IgD-negative memory B cell (primary cell): ENCODE results near the gene ZNF547. TPM values are rescaled to one million over a fixed set of nuclear protein-coding genes. Genes with fewer than 3 reads are reported as not detected.
A peak's percentile ranks its signal among the peaks of the same experiment; 100 is the strongest.

Source experiments
- H3K27ac Mint-ChIP-seq, 3 donors: one replicate each; pipeline ENCODE4 v1.8.0; 2020 to 2022; ENCODE audit warnings: mild to moderate bottlenecking in 3 of 3, mixed read lengths in 3 of 3, moderate library complexity in 1 of 3
- H3K27me3 Mint-ChIP-seq: one replicate; pipeline ENCODE4 v1.8.0; 2021; ENCODE audit warnings: mixed read lengths
- H3K36me3 Mint-ChIP-seq: one replicate; pipeline ENCODE4 v1.8.0; 2020; ENCODE audit warnings: mild to moderate bottlenecking, mixed read lengths
- H3K4me1 Mint-ChIP-seq, 3 donors: one replicate each; pipeline ENCODE4 v1.8.0; 2020 to 2022; ENCODE audit warnings: mixed read lengths in 3 of 3, mild to moderate bottlenecking in 1 of 3
- H3K4me3 Mint-ChIP-seq, 4 donors: one replicate each; pipeline ENCODE4 v1.8.0; 2020 to 2022; ENCODE audit warnings: mild to moderate bottlenecking in 4 of 4, mixed read lengths in 4 of 4, moderate library complexity in 3 of 4
- H3K9me3 Mint-ChIP-seq, 3 donors: one replicate each; pipeline ENCODE4 v1.8.0; 2020 to 2021; ENCODE audit warnings: mixed read lengths in 3 of 3, mild to moderate bottlenecking in 1 of 3
- polyA plus RNA-seq: library from polyadenylated mRNA; unstranded; fragments of 300-500 nt; fragmentation: Illumina TruSeq; gene quantifications from one replicate; pipeline ENCODE4 v1.2.3, GENCODE V29; 2021

The ZNF547 gene
- polyA plus RNA-seq, 1 donor from 2014 or later = 1.5 TPM

- Mint-ChIP-seq H3K27ac (peak overlapping the region; percentile 85 to 99 (median 98)), H3K4me3 (peak overlapping the region; percentile 87 to 99 (median 96)), H3K9me3 (peaks cover 2 to 15% (median 9%) of the 10 kb centered on the region in 3 donors), H3K36me3 (peaks cover 9% of the 10 kb centered on the region), H3K27me3 (no peaks in the 10 kb centered on the region), H3K4me1 (peaks cover 21 to 26% (median 25%) of the 10 kb centered on the region in 3 donors)
Measured at GRCh38 chr19:57389194-57389729, 25.9 kb downstream of the ZNF547 start.

GRCh38 chr19:57389730-57390598 is 26.6 kb downstream of the ZNF547 start, which contains the start of gene ZNF548:
TSS of gene ZNF548 (plus strand) at chr19:57389854. CDS start at chr19:57390100, 246 bp downstream.
- H3K36me3 Mint-ChIP-seq = peaks cover 12% of the 10 kb centered on the region
- H3K27me3 Mint-ChIP-seq = no peaks in the 10 kb centered on the region
- H3K9me3 Mint-ChIP-seq = peaks cover 6 to 20% (median 13%) of the 10 kb centered on the region in 3 donors
- H3K4me3 Mint-ChIP-seq = peak within 1 kb of the TSS; percentile 87 to 99 (median 96)
- H3K27ac Mint-ChIP-seq = peak within 1 kb of the TSS; percentile 85 to 99 (median 98)
- peaks cover 21 to 30% (median 25%) of the 10 kb centered on the region in 3 donors for H3K4me1 Mint-ChIP-seq

GRCh38 chr19:57395710-57396109 is 32.4 kb downstream of the ZNF547 start:
- H3K4me3 Mint-ChIP-seq = no peak overlapping the region
- H3K9me3 Mint-ChIP-seq = peaks cover 18 to 49% (median 24%) of the 10 kb centered on the region in 3 donors
- H3K4me1 Mint-ChIP-seq = peaks cover 11 to 14% (median 12%) of the 10 kb centered on the region in 3 donors
- no peaks in the 10 kb centered on the region for H3K27me3 Mint-ChIP-seq
- H3K36me3 Mint-ChIP-seq = peaks cover 52% of the 10 kb centered on the region
- H3K27ac Mint-ChIP-seq = peak overlapping the region in 1 of 3 donors; percentile 34

- Mint-ChIP-seq H3K36me3 (peaks cover 51% of the 10 kb centered on the region), H3K27me3 (no peaks in the 10 kb centered on the region), H3K27ac (no peak overlapping the region), H3K9me3 (peaks cover 22 to 53% (median 26%) of the 10 kb centered on the region in 3 donors), H3K4me3 (peak overlapping the region in 1 of 4 donors; percentile 55), H3K4me1 (peaks cover 0 to 5% (median 0%) of the 10 kb centered on the region in 3 donors)
Measured at GRCh38 chr19:57398868-57399267, 35.5 kb downstream of the ZNF547 start.

GRCh38 chr19:57403737-57404563 is 40.6 kb downstream of the ZNF547 start:
- H3K27me3 Mint-ChIP-seq = no peaks in the 10 kb centered on the region

GRCh38 chr19:57406516-57407123 is 43.3 kb downstream of the ZNF547 start:
- Mint-ChIP-seq H3K9me3 (peaks cover 2 to 5% (median 3%) of the 10 kb centered on the region in 3 donors), H3K4me1 (peaks cover 13 to 18% (median 16%) of the 10 kb centered on the region in 3 donors), H3K36me3 (peaks cover 3% of the 10 kb centered on the region), H3K27me3 (no peaks in the 10 kb centered on the region), H3K27ac (peak overlapping the region in 1 of 3 donors; percentile 4), H3K4me3 (peak overlapping the region in 1 of 4 donors; percentile 26)

More at GRCh38 chr19:57403737-57404563, 40.6 kb downstream of the ZNF547 start:
- Mint-ChIP-seq H3K9me3 (peaks cover 5 to 18% (median 6%) of the 10 kb centered on the region in 3 donors), H3K36me3 (peaks cover 18% of the 10 kb centered on the region), H3K27ac (no peak overlapping the region), H3K4me3 (no peak overlapping the region), H3K4me1 (peaks cover 6 to 7% (median 7%) of the 10 kb centered on the region in 3 donors)

- Mint-ChIP-seq H3K4me3 (peak within 1 kb of the TSS; percentile 94 to 99 (median 97)), H3K27ac (peak within 1 kb of the TSS; percentile 73 to 92 (median 85)), H3K4me1 (peaks cover 25 to 27% (median 26%) of the 10 kb centered on the region in 3 donors), H3K9me3 (peaks cover 1 to 8% (median 2%) of the 10 kb centered on the region in 3 donors), H3K27me3 (no peaks in the 10 kb centered on the region), H3K36me3 (peaks cover 17% of the 10 kb centered on the region)
Measured at GRCh38 chr19:57410877-57411671, 47.7 kb downstream of the ZNF547 start, which contains the start of gene ZNF17. TSS of gene ZNF17 (plus strand) at chr19:57411161. CDS start at chr19:57413616, 2,455 bp downstream.

GRCh38 chr19:57419439-57419838 is 56.1 kb downstream of the ZNF547 start:
- no peaks in the 10 kb centered on the region for H3K27me3 Mint-ChIP-seq
- peaks cover 15 to 28% (median 26%) of the 10 kb centered on the region in 3 donors for H3K9me3 Mint-ChIP-seq
- H3K4me1 Mint-ChIP-seq = peaks cover 3 to 13% (median 6%) of the 10 kb centered on the region in 3 donors
- H3K36me3 Mint-ChIP-seq = peaks cover 50% of the 10 kb centered on the region
- H3K4me3 Mint-ChIP-seq = no peak overlapping the region
- no peak overlapping the region for H3K27ac Mint-ChIP-seq

GRCh38 chr19:57421037-57421436 is 57.7 kb downstream of the ZNF547 start:
- Mint-ChIP-seq H3K36me3 (peaks cover 38% of the 10 kb centered on the region), H3K9me3 (peaks cover 15 to 27% (median 18%) of the 10 kb centered on the region in 3 donors), H3K4me1 (peaks cover under 1 to 4% (median 2%) of the 10 kb centered on the region in 3 donors), H3K27me3 (no peaks in the 10 kb centered on the region), H3K4me3 (no peak overlapping the region), H3K27ac (no peak overlapping the region)

Other genes with a start within 250 kb of the ZNF547 start
- gene USP29, start 243.6 kb upstream of the ZNF547 start, polyA plus RNA-seq = not detected
- gene ZIM3, start 218.3 kb upstream of the ZNF547 start, polyA plus RNA-seq = not detected
- not detected for gene DUXA, start 196.1 kb upstream of the ZNF547 start, polyA plus RNA-seq
- gene ZNF264, start 172.1 kb upstream of the ZNF547 start, polyA plus RNA-seq = 15.9 TPM
- 0.51 TPM for gene AURKC, start 132.5 kb upstream of the ZNF547 start, polyA plus RNA-seq
- gene ZNF805, start 122.9 kb upstream of the ZNF547 start, polyA plus RNA-seq = 3.8 TPM
- 10.2 TPM for gene ZNF460, start 83.1 kb upstream of the ZNF547 start, polyA plus RNA-seq
- 7.3 TPM for gene ZNF543, start 43.1 kb upstream of the ZNF547 start, polyA plus RNA-seq
- 4.2 TPM for gene ZNF304, start 12.3 kb upstream of the ZNF547 start, polyA plus RNA-seq
- gene TRAPPC2B, start within 50 bp of the ZNF547 start, polyA plus RNA-seq = 32.7 TPM
- 12.7 TPM for gene ZNF548, start 26.3 kb downstream of the ZNF547 start, polyA plus RNA-seq
- gene ZNF17, start 47.6 kb downstream of the ZNF547 start, polyA plus RNA-seq = 5.4 TPM
- gene ZNF749, start 71.8 kb downstream of the ZNF547 start, polyA plus RNA-seq = 5.4 TPM
- 0.53 TPM for gene VN1R1, start 93.6 kb downstream of the ZNF547 start, polyA plus RNA-seq
- gene ZNF772, start 114.0 kb downstream of the ZNF547 start, polyA plus RNA-seq = 1.1 TPM
- gene ZNF419, start 124.2 kb downstream of the ZNF547 start, polyA plus RNA-seq = 12.4 TPM
- 9.0 TPM for gene ZNF773, start 136.4 kb downstream of the ZNF547 start, polyA plus RNA-seq
- gene ZNF549, start 163.8 kb downstream of the ZNF547 start, polyA plus RNA-seq = 7.3 TPM
- 8.8 TPM for gene ZNF550, start 196.3 kb downstream of the ZNF547 start, polyA plus RNA-seq
- 5.5 TPM for gene ZNF416, start 215.4 kb downstream of the ZNF547 start, polyA plus RNA-seq
- 9.9 TPM for gene ZIK1, start 220.6 kb downstream of the ZNF547 start, polyA plus RNA-seq
- gene ZNF530, start 236.3 kb downstream of the ZNF547 start, polyA plus RNA-seq = 5.0 TPM